Mucosa of descending colon (tissue), 3 donors: ENCODE results near the gene ELK3. TPM values are rescaled to one million over a fixed set of nuclear protein-coding genes. Genes with fewer than 3 reads are reported as not detected.

Experiments
- ATAC-seq: fragments of 200-7000 bp; cut with Tn5 transposase; one replicate; pipeline ENCODE4 v1.9.1; 2020; ENCODE audit warnings: mild to moderate bottlenecking, moderate library complexity
- DNase-seq, 3 donors: peaks; one replicate each; pipeline ENCODE4 v3.0.0-alpha.2; 2020
- H3K36me3 ChIP-seq: fragments of 200-600 bp; one replicate; pipeline ENCODE4 v1.8.0; 2021; ENCODE audit warnings: low read depth, mild to moderate bottlenecking
- H3K4me1 ChIP-seq: fragments of 200-600 bp; one replicate; pipeline ENCODE4 v1.8.0; 2021; ENCODE audit warnings: low read depth, mild to moderate bottlenecking
- H3K4me3 ChIP-seq: fragments of 200-600 bp; one replicate; pipeline ENCODE4 v1.8.0; 2021; ENCODE audit warnings: mild to moderate bottlenecking
- H3K9me3 ChIP-seq: fragments of 200-600 bp; one replicate; pipeline ENCODE4 v1.8.0; 2021; ENCODE audit warnings: mild to moderate bottlenecking
- CTCF ChIP-seq: fragments of 200-600 bp; IDR thresholded peaks from one replicate; pipeline ENCODE4 v1.8.0; 2022; ENCODE audit warnings: antibody characterized with exemption, mild to moderate bottlenecking
- intact Hi-C, 2 donors: fragments of 100-400 bp; cut with DNase I in 1 of 2; cut with micrococcal nuclease in 1 of 2; formaldehyde crosslinking; loops; one replicate each; pipeline versions ENCODE4 v1.11.0 to v1.11.1; 2022; cut with DNase I, micrococcal nuclease
- total RNA-seq, 3 donors: library from RNA; stranded (reverse); fragmentation: NEBNext Ultra II Directional in 2 of 3; extraction: Animal tissue kit (Norgen Biotek cat#: 25700) in 2 of 3; gene quantifications; one replicate each; pipeline versions ENCODE4 v1.2.1 to v1.2.4, GENCODE V29; 2021 to 2023
- donor health status: DM: no; HTN: no; CAD: no; lungs with moderate emphysema.
- donor health status: DM: no; HTN: no; CAD: no.
- donor health status: DM: no; HTN: yes; CAD: no.

ELK3 gene
- total RNA-seq, 3 donors from 2014 or later: 7.6 to 17.2 (median 12.0) TPM

GRCh38 chr12:96155181-96155580 lies 39.0 kb upstream of the ELK3 start:
- Histone ChIP-seq H3K4me3 (no peak overlapping the region), H3K9me3 (no peaks in the 10 kb centered on the region), H3K36me3 (no peaks in the 10 kb centered on the region), H3K4me1 (no peaks in the 10 kb centered on the region)
- TF ChIP-seq CTCF: no peak
- DNase-seq (no peak), ATAC-seq (no peak)
- intact Hi-C loops: no loop called here

DNA sequence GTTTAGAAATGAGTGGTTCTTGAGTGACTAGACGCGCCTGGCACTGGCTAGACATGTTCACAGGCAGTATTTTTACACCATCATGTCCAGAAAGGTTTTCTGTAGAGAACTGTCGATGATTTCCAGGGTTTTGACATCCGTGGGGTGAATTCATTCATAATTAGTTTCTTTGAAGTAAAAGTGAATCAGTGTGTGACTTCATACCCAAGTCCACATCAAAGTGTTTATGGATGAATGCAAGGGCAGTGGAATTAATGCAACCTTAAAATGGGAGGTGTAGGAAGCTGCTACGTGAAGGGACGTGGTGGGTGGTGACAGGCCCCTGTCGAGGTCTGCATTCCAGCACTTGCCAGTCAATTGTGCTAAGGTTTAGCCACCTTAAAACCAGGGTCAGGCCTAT lies 38.4 kb upstream of the ELK3 start:
- TF ChIP-seq CTCF: no peak

DNA sequence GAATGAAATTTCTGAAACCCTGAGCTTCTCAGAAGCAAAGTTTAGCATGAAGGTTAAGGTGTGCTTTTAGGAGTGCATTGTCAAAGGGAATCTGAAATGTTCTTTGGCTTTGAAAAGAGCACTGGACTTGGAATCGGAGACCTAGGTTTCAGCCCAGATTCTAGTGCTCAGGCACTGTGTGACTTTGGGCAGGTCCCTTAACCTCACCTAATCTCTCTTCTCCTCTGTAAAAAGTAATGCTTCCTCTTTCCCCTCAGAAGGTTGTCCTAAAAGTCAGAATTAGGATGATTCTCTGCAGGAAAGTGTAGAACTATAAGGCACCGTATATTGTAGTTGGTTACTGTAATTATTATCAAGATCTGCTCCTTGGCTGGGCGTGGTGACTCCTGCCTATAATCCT lies 38.0 kb upstream of the ELK3 start:
- no peak overlapping the region for H3K4me3 ChIP-seq
- no peaks in the 10 kb centered on the region for H3K36me3 ChIP-seq
- H3K9me3 ChIP-seq: no peaks in the 10 kb centered on the region
- TF ChIP-seq CTCF: no peak
- H3K4me1 ChIP-seq: no peaks in the 10 kb centered on the region
- ATAC-seq: no peak
- no peak for DNase-seq
- intact Hi-C loops: no loop called here

More for the DNA sequence above, 38.4 kb upstream of the ELK3 start:
- no peaks in the 10 kb centered on the region for H3K9me3 ChIP-seq
- H3K4me1 ChIP-seq: no peaks in the 10 kb centered on the region
- no peaks in the 10 kb centered on the region for H3K36me3 ChIP-seq
- DNase-seq (no peak), ATAC-seq (no peak)
- intact Hi-C loops: no loop called here
- no peak overlapping the region for H3K4me3 ChIP-seq

DNA sequence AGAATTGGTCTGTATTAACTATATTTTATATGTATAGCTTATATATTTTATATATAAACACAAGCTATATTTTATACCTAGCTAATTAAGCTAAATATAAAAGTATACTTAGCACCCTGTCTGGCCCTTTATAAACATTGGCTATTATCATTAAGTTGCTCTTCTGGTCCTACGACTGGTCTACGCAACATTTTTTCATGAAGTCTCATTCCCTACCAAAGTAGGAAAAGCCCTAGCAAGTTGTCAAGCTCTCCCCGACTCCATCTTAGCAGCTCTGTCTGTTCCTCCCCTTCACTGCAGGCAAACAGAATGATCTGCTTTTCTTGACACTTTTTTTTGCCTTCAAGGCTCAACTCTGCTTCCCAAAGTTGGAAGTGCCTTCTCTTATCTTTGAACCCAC lies 36.7 kb upstream of the ELK3 start:
- H3K4me1 ChIP-seq: no peaks in the 10 kb centered on the region
- no peak overlapping the region for H3K4me3 ChIP-seq
- intact Hi-C loops: no loop called here
- H3K36me3 ChIP-seq: no peaks in the 10 kb centered on the region
- no peaks in the 10 kb centered on the region for H3K9me3 ChIP-seq
- DNase-seq (no peak), ATAC-seq (no peak)
- no peak for TF ChIP-seq CTCF

- Histone ChIP-seq H3K4me1 (no peaks in the 10 kb centered on the region), H3K9me3 (no peaks in the 10 kb centered on the region), H3K36me3 (no peaks in the 10 kb centered on the region), H3K4me3 (no peak overlapping the region)
- ATAC-seq (no peak), DNase-seq (no peak)
- TF ChIP-seq CTCF: no peak
- intact Hi-C loops: no loop called here
These were observed 29.0 kb upstream of the ELK3 start for GRCh38 chr12:96164951-96165811.
